HepG2 (cell line): Measurements from ENCODE around the gene FAM81B. TPM values are rescaled to one million over a fixed set of nuclear protein-coding genes. Genes with fewer than 3 reads are reported as not detected.
"Not testable (repeated sequence)": the region's sequence is repeated elsewhere in the genome, so short reads cannot be mapped to it uniquely, and the experiment has no call there.

Source experiments
- ATAC-seq: fragments of 200-7000 bp; cut with Tn5 transposase; 3 replicates; pipeline ENCODE4 v1.9.1; 2020; ENCODE audit warnings: mild to moderate bottlenecking, moderate library complexity
- BruUV-seq: library from RNA; stranded (reverse); fragments of 400-500 nt; replicated peaks from 2 replicates; lab custom pipeline; 2021; lab: Mats Ljungman, UMichigan
- CTCF ChIA-PET: fragments of 300-600 bp; formaldehyde crosslinking; extraction: SDS; loops from one replicate; lab custom pipeline; 2021; ENCODE audit warnings: low total read pairs, inconsistent platforms, low intra/inter-chr PET ratio; lab: Yijun Ruan, JAX
- POLR2A ChIA-PET: fragments of 350-600 bp; sonication (Branson Sonifier 250); formaldehyde crosslinking; loops from one replicate; lab custom pipeline; 2020; ENCODE audit warnings: antibody characterized with exemption, inconsistent platforms; lab: Yijun Ruan, JAX
- DNase-seq: peaks from one replicate; pipeline ENCODE4 v3.0.0-alpha.2; 2015; ENCODE audit warnings: low spot score
- FAIRE-seq: peaks from 3 replicates; lab custom pipeline; 2011; peaks lifted over from hg19 to GRCh38; lab: Jason Lieb, UNC
- H2AFZ ChIP-seq: one replicate; pipeline ENCODE4 v1.6.1; 2011; ENCODE audit warnings: low read length, inconsistent platforms
- H3K27ac ChIP-seq: fragments of 300-600 bp; 3 replicates; pipeline ENCODE4 v1.8.0; 2011; ENCODE audit warnings: mixed run types, mild to moderate bottlenecking, mixed read lengths, low read length, inconsistent platforms; ENCODE audit not compliant: insufficient read depth; ENCODE audit errors: extremely low read length
- H3K27me3 ChIP-seq, 2 experiments: fragments of 200-600 bp in 1 of 2; 2 replicates in 1 of 2; 3 replicates in 1 of 2; pipeline versions ENCODE4 v1.6.0 to v1.8.0; 2011; ENCODE audit warnings: low read length in 2 of 2, mild to moderate bottlenecking in 2 of 2, moderate library complexity in 2 of 2, inconsistent platforms in 1 of 2; ENCODE audit not compliant: insufficient read depth in 2 of 2, control insufficient read depth in 1 of 2
- H3K36me3 ChIP-seq, 2 experiments: fragments of 200-600 bp in 1 of 2; replicated peaks in 1 of 2; 2 replicates in 1 of 2; 3 replicates in 1 of 2; pipeline versions ENCODE4 v1.5.1 to v1.8.0; 2011; ENCODE audit warnings: low read length in 2 of 2, inconsistent platforms in 1 of 2; ENCODE audit not compliant: insufficient read depth in 2 of 2, control insufficient read depth in 1 of 2
- H3K4me1 ChIP-seq: 2 replicates; pipeline ENCODE4 v1.5.1; 2012; ENCODE audit warnings: low read length, inconsistent platforms; ENCODE audit not compliant: insufficient read depth
- H3K4me2 ChIP-seq: 2 replicates; pipeline ENCODE4 v1.6.0; 2011; ENCODE audit warnings: low read depth, low read length, inconsistent platforms
- H3K4me3 ChIP-seq, 3 experiments: fragments of 200-600 bp in 1 of 3; sonication (generic), shearing (Covaris generic) in 1 of 3; replicated peaks in 1 of 3; 2 replicates each; pipeline ENCODE4 v1.5.1; 2011 to 2016; ENCODE audit warnings: low read length in 3 of 3, inconsistent platforms in 2 of 3, low read depth in 2 of 3, mild to moderate bottlenecking in 2 of 3, control low read depth in 1 of 3, mixed read lengths in 1 of 3; ENCODE audit not compliant: insufficient read depth in 1 of 3
- H3K79me2 ChIP-seq: one replicate; pipeline ENCODE4 v1.6.1; 2011; ENCODE audit warnings: low read length, inconsistent platforms; ENCODE audit not compliant: insufficient read depth
- H3K9ac ChIP-seq: 2 replicates; pipeline ENCODE4 v1.6.0; 2011; ENCODE audit warnings: mild to moderate bottlenecking, low read depth, low read length, inconsistent platforms; ENCODE audit not compliant: insufficient read depth
- H3K9me3 ChIP-seq: 2 replicates; pipeline ENCODE4 v1.5.1; 2012; ENCODE audit warnings: mild to moderate bottlenecking, low read length
- H4K20me1 ChIP-seq: 2 replicates; pipeline ENCODE4 v1.6.0; 2011; ENCODE audit warnings: inconsistent platforms, mild to moderate bottlenecking, low read length, moderate library complexity; ENCODE audit not compliant: insufficient read depth
- ATF7-NPFF ChIP-seq: sonication (generic); formaldehyde crosslinking; IDR thresholded peaks from 2 replicates; pipeline ENCODE4 v1.8.1; 2023; ENCODE audit warnings: mild to moderate bottlenecking, low read depth, missing genetic modification reagents, moderate library complexity
- BCL6 ChIP-seq: IDR thresholded peaks from 2 replicates; pipeline ENCODE4 v1.6.1; 2016; ENCODE audit warnings: missing genetic modification reagents, missing compliant biosample characterization
- EEA1 ChIP-seq: sonication (generic); formaldehyde crosslinking; IDR thresholded peaks from 2 replicates; pipeline ENCODE4 v1.5.1; 2020; ENCODE audit warnings: mild to moderate bottlenecking, missing genetic modification reagents, borderline replicate concordance
- FOXA1 ChIP-seq, 2 experiments: fragments of 450-650 bp in 1 of 2; sonication (generic) in 1 of 2; formaldehyde crosslinking in 1 of 2; IDR thresholded peaks; 2 replicates each; pipeline versions ENCODE4 v1.4.0 to v1.6.1; 2016 to 2020; ENCODE audit warnings: missing genetic modification reagents in 1 of 2
- GABPB1 ChIP-seq: IDR thresholded peaks from 2 replicates; pipeline ENCODE4 v1.6.1; 2016; ENCODE audit warnings: mild to moderate bottlenecking, missing genetic modification reagents, moderate library complexity, missing compliant biosample characterization
- NCOR1 ChIP-seq: fragments of 200-600 bp; sonication (generic); IDR thresholded peaks from 2 replicates; pipeline ENCODE4 v1.7.0; 2017; ENCODE audit warnings: antibody characterized with exemption, low read length, borderline replicate concordance
- NR1H2 ChIP-seq: sonication (generic); formaldehyde crosslinking; IDR thresholded peaks from 2 replicates; pipeline ENCODE4 v1.8.1; 2022; ENCODE audit warnings: low read depth, missing genetic modification reagents, borderline replicate concordance
- PRMT3 ChIP-seq: sonication (generic); formaldehyde crosslinking; IDR thresholded peaks from 2 replicates; pipeline ENCODE4 v1.8.1; 2022; ENCODE audit warnings: low read depth, mild to moderate bottlenecking, moderate library complexity, missing genetic modification reagents, borderline replicate concordance
- RARA ChIP-seq: IDR thresholded peaks from 2 replicates; pipeline ENCODE4 v1.6.1; 2016; ENCODE audit warnings: missing genetic modification reagents, missing compliant biosample characterization
- RBFOX2 ChIP-seq: fragments of 200-400 bp; formaldehyde crosslinking; IDR thresholded peaks from 2 replicates; pipeline ENCODE4 v1.6.1; 2017; ENCODE audit warnings: low read depth, mild to moderate bottlenecking, low read length
- ZBTB3 ChIP-seq: sonication (generic); formaldehyde crosslinking; IDR thresholded peaks from 2 replicates; pipeline ENCODE4 v1.4.0; 2020; ENCODE audit warnings: low read depth, mild to moderate bottlenecking, moderate library complexity, missing genetic modification reagents, borderline replicate concordance
- ZMYM3 ChIP-seq: sonication (generic); formaldehyde crosslinking; IDR thresholded peaks from 2 replicates; pipeline ENCODE4 v1.5.1; 2020; ENCODE audit warnings: mild to moderate bottlenecking, missing genetic modification reagents
- ZNF33A ChIP-seq: sonication (generic); formaldehyde crosslinking; IDR thresholded peaks from 2 replicates; pipeline ENCODE4 v1.5.1; 2020; ENCODE audit warnings: missing genetic modification reagents, mild to moderate bottlenecking, moderate library complexity, borderline replicate concordance
- ZNF816 ChIP-seq: sonication (generic); formaldehyde crosslinking; IDR thresholded peaks from 2 replicates; pipeline ENCODE4 v1.8.0; 2022; ENCODE audit warnings: missing genetic modification reagents, mild to moderate bottlenecking, borderline replicate concordance
- ZUFSP ChIP-seq: sonication (generic); formaldehyde crosslinking; IDR thresholded peaks from 2 replicates; pipeline ENCODE4 v1.9.0; 2021; ENCODE audit warnings: missing genetic modification reagents, mild to moderate bottlenecking, borderline replicate concordance
- WGBS: methylation state at CpG from one replicate; pipeline ENCODE4 v1.1.6; 2017; ENCODE audit warnings: low lambda C conversion rate; 5-methylcytosine and 5-hydroxymethylcytosine counted together
- in situ Hi-C: cut with HindIII; loops from 2 replicates; pipeline ENCODE4 v1.10.0; 2017; ENCODE audit warnings: low pct_unique_long_range_greater_than_20kb; ENCODE audit not compliant: extremely low pct_ligation_motif_present
- intact Hi-C: fragments of 100-400 bp; cut with micrococcal nuclease; formaldehyde crosslinking; loops from one replicate; pipeline ENCODE4 v1.10.0; 2022; ENCODE audit not compliant: unreplicated experiment
- polyA plus RNA-seq, 8 experiments: library from polyadenylated mRNA; depleted of rRNA in 3 of 8; stranded (reverse) in 7 of 8; unstranded in 1 of 8; fragments of >200 nt; fragmentation: Illumina TruSeq in 4 of 8; extraction: Trizol in 4 of 8; gene quantifications; 2 replicates each; pipeline versions ENCODE4 v1.2.1 to v1.2.3, GENCODE V29; 2011 to 2016; ENCODE audit warnings: low read depth in 4 of 8, missing spikeins in 1 of 8, mixed read lengths in 1 of 8; ENCODE audit not compliant: insufficient read depth in 1 of 8
- total RNA-seq, 5 experiments: library from RNA; depleted of rRNA; stranded (reverse); fragments of >200 nt; fragmentation: Illumina TruSeq; extraction: Trizol; gene quantifications; 2 replicates each; pipeline ENCODE4 v1.2.3, GENCODE V29; 2016; ENCODE audit warnings: low read depth in 1 of 5

Gene FAM81B
- total and polyA plus RNA-seq, 2 of the 13 experiments (the other 11 are each of a cell fraction or from before 2014, with no cell fraction given): not detected

- 22% methylated on average over 2 of the region's 2 CpGs for WGBS
- BruUV-seq, H3K4me1 ChIP-seq, H3K79me2 ChIP-seq, H4K20me1 ChIP-seq, H3K4me2 ChIP-seq, DNase-seq, H3K9ac ChIP-seq, H2AFZ ChIP-seq, ATAC-seq, FAIRE-seq, intact Hi-C loops, H3K9me3 ChIP-seq, H3K36me3 ChIP-seq, H3K4me3 ChIP-seq, H3K27me3 ChIP-seq, POLR2A ChIA-PET, in situ Hi-C loops, CTCF ChIA-PET, H3K27ac ChIP-seq: not testable (repeated sequence)
These were observed 49.7 kb upstream of the FAM81B start for GRCh38 chr5:95341444-95341843.

GRCh38 chr5:95347506-95348120, 43.6 kb upstream of the FAM81B start:
- intact Hi-C loops: no loop called here
- in situ Hi-C loops: no loop called here
- DNase-seq (no peak), ATAC-seq (no peak), FAIRE-seq (no peak)
- Histone ChIP-seq H3K4me3 (no peak overlapping the region), H3K27me3 (no peaks in the 10 kb centered on the region; a peak in 1 of 5 replicates), H3K36me3 (no peaks in the 10 kb centered on the region), H3K9me3 (no peaks in the 10 kb centered on the region), H3K79me2 (no peaks in the 10 kb centered on the region), H4K20me1 (no peaks in the 10 kb centered on the region), H3K27ac (no peak overlapping the region), H2AFZ (no peak overlapping the region), H3K4me1 (no peaks in the 10 kb centered on the region), H3K9ac (no peak overlapping the region), H3K4me2 (no peak overlapping the region)
- CTCF ChIA-PET: no interaction called here
- WGBS: 13% methylated on average over 4 of the region's 4 CpGs
- BruUV-seq: no TSS peak
- POLR2A ChIA-PET: no interaction called here
- no peak for TF ChIP-seq RARA
- TF ChIP-seq ZNF33A (CRISPR knock-in tag): no peak
- no peak for TF ChIP-seq ZUFSP
- TF ChIP-seq FOXA1 (IDR thresholded peaks at IDR 0.05): no peak
- no peak for TF ChIP-seq FOXA1 (CRISPR knock-in tag; IDR thresholded peaks at IDR 0.05)
- no peak for TF ChIP-seq ZBTB3 (CRISPR knock-in tag)
- TF ChIP-seq PRMT3 (CRISPR knock-in tag): no peak
- TF ChIP-seq NR1H2: no peak
- TF ChIP-seq EEA1 (CRISPR knock-in tag): no peak
- no peak for TF ChIP-seq BCL6 (CRISPR knock-in tag)
- TF ChIP-seq NCOR1: no peak
- no peak for TF ChIP-seq RBFOX2
- no peak for TF ChIP-seq ZNF816
- TF ChIP-seq ATF7-NPFF (CRISPR knock-in tag): no peak
- no peak for TF ChIP-seq GABPB1 (CRISPR knock-in tag)
- no peak for TF ChIP-seq ZMYM3 (CRISPR knock-in tag)
